GM23338 (cell line): ENCODE results near the gene SNRPA1. TPM values are rescaled to one million over a fixed set of nuclear protein-coding genes. Genes with fewer than 3 reads are reported as not detected.

Experiments used
- ATAC-seq: fragments of 200-7000 bp; cut with Tn5 transposase; 3 replicates; pipeline ENCODE4 v1.9.1; 2020
- DNase-seq: peaks from one replicate; pipeline ENCODE4 v3.0.0-alpha.2; 2015; ENCODE audit warnings: low spot score
- H2AFZ ChIP-seq: fragments of 200-600 bp; sonication (generic); 2 replicates; pipeline ENCODE4 v1.8.0; 2016; ENCODE audit warnings: antibody characterized with exemption, mild to moderate bottlenecking, moderate library complexity
- H3F3A ChIP-seq: fragments of 200-600 bp; sonication (generic); replicated peaks from 2 replicates; pipeline ENCODE4 v1.8.0; 2017; ENCODE audit warnings: antibody characterized with exemption, mixed run types, low read depth
- H3K27ac ChIP-seq: fragments of 200-600 bp; sonication (generic); 2 replicates; pipeline ENCODE4 v1.6.1; 2016; ENCODE audit warnings: low read depth
- H3K27me3 ChIP-seq: fragments of 200-600 bp; sonication (generic); 2 replicates; pipeline ENCODE4 v1.8.0; 2016; ENCODE audit warnings: mild to moderate bottlenecking, mixed run types, moderate library complexity; ENCODE audit not compliant: insufficient read depth
- H3K36me3 ChIP-seq: fragments of 200-600 bp; sonication (generic); 2 replicates; pipeline ENCODE4 v1.8.0; 2016; ENCODE audit warnings: mild to moderate bottlenecking; ENCODE audit not compliant: insufficient read depth
- H3K4me1 ChIP-seq: fragments of 200-600 bp; sonication (generic); 2 replicates; pipeline ENCODE4 v1.8.0; 2016; ENCODE audit warnings: mild to moderate bottlenecking, moderate library complexity; ENCODE audit not compliant: insufficient read depth
- H3K4me2 ChIP-seq: fragments of 200-600 bp; sonication (generic); 2 replicates; pipeline ENCODE4 v1.7.1; 2017; ENCODE audit warnings: mixed run types
- H3K4me3 ChIP-seq: fragments of 200-600 bp; sonication (generic); 2 replicates; pipeline ENCODE4 v1.6.1; 2016; ENCODE audit warnings: mixed run types
- H3K79me2 ChIP-seq: fragments of 200-600 bp; sonication (generic); replicated peaks from 2 replicates; pipeline ENCODE4 v1.8.0; 2017; ENCODE audit warnings: mild to moderate bottlenecking; ENCODE audit not compliant: insufficient read depth
- H3K9me2 ChIP-seq: fragments of 200-600 bp; sonication (generic); 2 replicates; pipeline ENCODE4 v1.8.0; 2017; ENCODE audit not compliant: insufficient read depth
- H4K20me1 ChIP-seq: fragments of 200-600 bp; sonication (generic); replicated peaks from 2 replicates; pipeline ENCODE4 v1.8.0; 2017; ENCODE audit warnings: mild to moderate bottlenecking; ENCODE audit not compliant: insufficient read depth
- H3K27ac Mint-ChIP-seq: 2 replicates; pipeline ENCODE4 v1.8.0; 2020; ENCODE audit warnings: inconsistent platforms, mild to moderate bottlenecking, moderate library complexity, mixed read lengths
- H3K27me3 Mint-ChIP-seq: 3 replicates; pipeline ENCODE4 v1.8.0; 2022; ENCODE audit warnings: low read depth, mild to moderate bottlenecking, moderate library complexity, mixed read lengths, inconsistent platforms; ENCODE audit not compliant: insufficient read depth, poor library complexity
- H3K36me3 Mint-ChIP-seq: 3 replicates; pipeline ENCODE4 v1.8.0; 2021; ENCODE audit warnings: low read depth, mild to moderate bottlenecking, inconsistent platforms, moderate library complexity, mixed read lengths
- H3K4me1 Mint-ChIP-seq: 3 replicates; pipeline ENCODE4 v1.8.0; 2020; ENCODE audit warnings: mild to moderate bottlenecking, inconsistent platforms, mixed read lengths
- H3K4me3 Mint-ChIP-seq: 3 replicates; pipeline ENCODE4 v1.8.0; 2021; ENCODE audit warnings: moderate library complexity, mild to moderate bottlenecking, inconsistent platforms, mixed read lengths
- H3K9me3 Mint-ChIP-seq: 3 replicates; pipeline ENCODE4 v1.8.0; 2020; ENCODE audit warnings: moderate library complexity, mild to moderate bottlenecking, inconsistent platforms, mixed read lengths
- CREB1 ChIP-seq: fragments of 250-450 bp; sonication (Bioruptor Pico); IDR thresholded peaks from 2 replicates; pipeline ENCODE4 v1.5.0; 2020; ENCODE audit warnings: low read depth, mild to moderate bottlenecking, moderate library complexity
- EZH2 ChIP-seq: fragments of 200-600 bp; sonication (generic); IDR thresholded peaks from one replicate; pipeline ENCODE4 v1.8.0; 2017; ENCODE audit warnings: antibody characterized with exemption, mild to moderate bottlenecking, low read depth; ENCODE audit not compliant: unreplicated experiment
- EZH2phosphoT487 ChIP-seq: fragments of 200-600 bp; sonication (generic); IDR thresholded peaks from one replicate; pipeline ENCODE4 v1.8.1; 2018; ENCODE audit warnings: antibody characterized with exemption; ENCODE audit not compliant: unreplicated experiment
- JUNB ChIP-seq: IDR thresholded peaks from one replicate; pipeline ENCODE4 v1.6.1; 2016; ENCODE audit warnings: antibody characterized with exemption; ENCODE audit not compliant: unreplicated experiment
- REST ChIP-seq: IDR thresholded peaks from one replicate; pipeline ENCODE4 v1.6.1; 2018; ENCODE audit warnings: antibody characterized with exemption; ENCODE audit not compliant: unreplicated experiment
- STAT1 ChIP-seq: IDR thresholded peaks from one replicate; pipeline ENCODE4 v1.6.1; 2016; ENCODE audit warnings: antibody characterized with exemption; ENCODE audit not compliant: unreplicated experiment
- ZNF114 ChIP-seq: fragments of 250-450 bp; sonication (Bioruptor Pico); IDR thresholded peaks from 2 replicates; pipeline ENCODE4 v1.5.0; 2020; ENCODE audit warnings: mild to moderate bottlenecking, moderate library complexity
- ZNF331 ChIP-seq: fragments of 250-450 bp; sonication (Bioruptor Pico); IDR thresholded peaks from 2 replicates; pipeline ENCODE4 v1.5.0; 2020; ENCODE audit warnings: low read depth, mild to moderate bottlenecking, moderate library complexity
- polyA plus RNA-seq: library from polyadenylated mRNA; unstranded; fragments of >200 nt; fragmentation: Nextera tagmentation; extraction: Ambion mirVana; gene quantifications from 2 replicates; pipeline ENCODE4 v1.2.1, GENCODE V29; 2016
- total RNA-seq: library from RNA; depleted of rRNA; stranded (reverse); fragments of >200 nt; shearing (Covaris generic); gene quantifications from 2 replicates; pipeline ENCODE4 v1.2.3, GENCODE V29; 2014
- TF ChIP-seq, protein P1 (sequence below), 2 experiments: fragments of 200-600 bp in 1 of 2; sonication (generic) in 1 of 2; conservative IDR thresholded peaks; 2 replicates each; pipeline versions ENCODE4 v1.5.1 to v1.6.1; 2016 to 2017; ENCODE audit warnings: antibody characterized with exemption in 2 of 2, low read depth in 2 of 2, mild to moderate bottlenecking in 2 of 2, moderate library complexity in 1 of 2
- TF ChIP-seq, protein P2 (sequence below): IDR thresholded peaks from 2 replicates; pipeline ENCODE4 v1.6.1; 2016; ENCODE audit warnings: antibody characterized with exemption

SNRPA1 gene
- total and polyA plus RNA-seq, 2 experiments from 2014 or later = 170 to 361 TPM

- no peak for TF ChIP-seq ZNF331 (CRISPR knock-in tag)
- no peak for TF ChIP-seq REST
- TF ChIP-seq, protein P1, sequence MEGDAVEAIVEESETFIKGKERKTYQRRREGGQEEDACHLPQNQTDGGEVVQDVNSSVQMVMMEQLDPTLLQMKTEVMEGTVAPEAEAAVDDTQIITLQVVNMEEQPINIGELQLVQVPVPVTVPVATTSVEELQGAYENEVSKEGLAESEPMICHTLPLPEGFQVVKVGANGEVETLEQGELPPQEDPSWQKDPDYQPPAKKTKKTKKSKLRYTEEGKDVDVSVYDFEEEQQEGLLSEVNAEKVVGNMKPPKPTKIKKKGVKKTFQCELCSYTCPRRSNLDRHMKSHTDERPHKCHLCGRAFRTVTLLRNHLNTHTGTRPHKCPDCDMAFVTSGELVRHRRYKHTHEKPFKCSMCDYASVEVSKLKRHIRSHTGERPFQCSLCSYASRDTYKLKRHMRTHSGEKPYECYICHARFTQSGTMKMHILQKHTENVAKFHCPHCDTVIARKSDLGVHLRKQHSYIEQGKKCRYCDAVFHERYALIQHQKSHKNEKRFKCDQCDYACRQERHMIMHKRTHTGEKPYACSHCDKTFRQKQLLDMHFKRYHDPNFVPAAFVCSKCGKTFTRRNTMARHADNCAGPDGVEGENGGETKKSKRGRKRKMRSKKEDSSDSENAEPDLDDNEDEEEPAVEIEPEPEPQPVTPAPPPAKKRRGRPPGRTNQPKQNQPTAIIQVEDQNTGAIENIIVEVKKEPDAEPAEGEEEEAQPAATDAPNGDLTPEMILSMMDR (conservative IDR thresholded peaks at IDR 0.05; ENCODE audit: low read depth in 2 of 2) = no peak
Measured at GRCh38 chr15:101273534-101273933, 21.5 kb downstream of the SNRPA1 start (continued).

DNA sequence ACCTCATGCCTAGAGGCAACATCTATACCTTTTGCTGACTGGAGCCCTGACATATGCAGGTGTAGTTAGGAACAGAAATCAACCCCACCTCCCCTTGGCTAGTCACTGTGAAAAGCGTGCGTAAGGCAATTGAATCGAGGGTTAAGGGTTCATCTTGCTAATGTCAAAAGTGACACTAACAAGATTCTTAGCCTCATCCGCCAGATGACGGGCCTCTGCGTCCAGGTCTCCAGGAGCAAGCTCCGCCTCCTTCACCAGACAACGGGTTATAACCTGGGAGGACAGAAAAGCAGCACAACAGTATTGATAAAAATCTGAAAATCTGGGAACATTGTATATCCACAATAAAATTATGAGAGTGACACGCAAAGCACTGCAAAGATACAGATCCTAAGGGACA lies 22.5 kb downstream of the SNRPA1 start:
- Histone ChIP-seq H3K27me3 (no peaks in the 10 kb centered on the region), H3K9me2 (no peaks in the 10 kb centered on the region), H3F3A (peaks cover 32% of the 10 kb centered on the region), H3K27ac (no peak overlapping the region), H3K4me2 (no peak overlapping the region), H3K4me3 (no peak overlapping the region), H4K20me1 (peaks cover 4% of the 10 kb centered on the region), H3K36me3 (peaks cover 46% of the 10 kb centered on the region), H3K79me2 (peaks cover 19% of the 10 kb centered on the region), H3K4me1 (peaks cover 8% of the 10 kb centered on the region), H2AFZ (no peak overlapping the region)
- ATAC-seq (no peak), DNase-seq (no peak)
- no peaks in the 10 kb centered on the region for H3K9me3 Mint-ChIP-seq
- H3K36me3 Mint-ChIP-seq = peaks cover 61% of the 10 kb centered on the region
- H3K27ac Mint-ChIP-seq = no peak overlapping the region
- TF ChIP-seq, protein P2, sequence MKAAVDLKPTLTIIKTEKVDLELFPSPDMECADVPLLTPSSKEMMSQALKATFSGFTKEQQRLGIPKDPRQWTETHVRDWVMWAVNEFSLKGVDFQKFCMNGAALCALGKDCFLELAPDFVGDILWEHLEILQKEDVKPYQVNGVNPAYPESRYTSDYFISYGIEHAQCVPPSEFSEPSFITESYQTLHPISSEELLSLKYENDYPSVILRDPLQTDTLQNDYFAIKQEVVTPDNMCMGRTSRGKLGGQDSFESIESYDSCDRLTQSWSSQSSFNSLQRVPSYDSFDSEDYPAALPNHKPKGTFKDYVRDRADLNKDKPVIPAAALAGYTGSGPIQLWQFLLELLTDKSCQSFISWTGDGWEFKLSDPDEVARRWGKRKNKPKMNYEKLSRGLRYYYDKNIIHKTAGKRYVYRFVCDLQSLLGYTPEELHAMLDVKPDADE = no peak
- no peak for TF ChIP-seq EZH2phosphoT487
- TF ChIP-seq ZNF331 (CRISPR knock-in tag) = no peak
- TF ChIP-seq EZH2 = no peak
- no peak for TF ChIP-seq JUNB
- TF ChIP-seq, protein P1 (conservative IDR thresholded peaks at IDR 0.05; ENCODE audit: low read depth in 2 of 2) = no peak
- TF ChIP-seq ZNF114 (CRISPR knock-in tag) = no peak
- no peak for TF ChIP-seq CREB1 (CRISPR knock-in tag)
- TF ChIP-seq REST = no peak
- TF ChIP-seq STAT1 = no peak
- H3K27me3 Mint-ChIP-seq = peaks cover 8% of the 10 kb centered on the region
- no peak overlapping the region for H3K4me3 Mint-ChIP-seq
- H3K4me1 Mint-ChIP-seq = peaks cover 3% of the 10 kb centered on the region
